ENCODE results near the gene BCL2L1.

DNA sequence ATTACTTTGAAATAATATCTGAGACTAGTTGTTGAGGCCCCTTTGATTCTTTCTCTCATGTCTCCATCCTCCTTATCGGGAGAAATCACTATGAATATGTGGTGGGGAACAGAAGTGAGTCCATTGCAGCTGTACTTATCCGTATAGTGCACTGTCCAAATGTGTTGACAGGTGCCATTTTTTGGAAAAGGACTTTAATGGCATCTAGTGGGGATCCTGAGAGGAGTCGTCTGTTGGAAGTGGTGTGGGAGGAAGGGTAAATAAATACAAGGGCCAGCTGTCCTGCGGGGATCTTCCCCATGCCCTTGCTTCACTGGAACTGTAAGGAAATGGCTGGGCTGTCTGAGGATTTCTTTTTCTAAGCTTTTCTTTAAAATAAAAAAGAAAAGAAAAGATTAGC is 35.9 kb upstream of the BCL2L1 start:
- TF ChIP-seq, protein P1, sequence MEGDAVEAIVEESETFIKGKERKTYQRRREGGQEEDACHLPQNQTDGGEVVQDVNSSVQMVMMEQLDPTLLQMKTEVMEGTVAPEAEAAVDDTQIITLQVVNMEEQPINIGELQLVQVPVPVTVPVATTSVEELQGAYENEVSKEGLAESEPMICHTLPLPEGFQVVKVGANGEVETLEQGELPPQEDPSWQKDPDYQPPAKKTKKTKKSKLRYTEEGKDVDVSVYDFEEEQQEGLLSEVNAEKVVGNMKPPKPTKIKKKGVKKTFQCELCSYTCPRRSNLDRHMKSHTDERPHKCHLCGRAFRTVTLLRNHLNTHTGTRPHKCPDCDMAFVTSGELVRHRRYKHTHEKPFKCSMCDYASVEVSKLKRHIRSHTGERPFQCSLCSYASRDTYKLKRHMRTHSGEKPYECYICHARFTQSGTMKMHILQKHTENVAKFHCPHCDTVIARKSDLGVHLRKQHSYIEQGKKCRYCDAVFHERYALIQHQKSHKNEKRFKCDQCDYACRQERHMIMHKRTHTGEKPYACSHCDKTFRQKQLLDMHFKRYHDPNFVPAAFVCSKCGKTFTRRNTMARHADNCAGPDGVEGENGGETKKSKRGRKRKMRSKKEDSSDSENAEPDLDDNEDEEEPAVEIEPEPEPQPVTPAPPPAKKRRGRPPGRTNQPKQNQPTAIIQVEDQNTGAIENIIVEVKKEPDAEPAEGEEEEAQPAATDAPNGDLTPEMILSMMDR (IDR thresholded peaks at IDR 0.05) = no peak
- no peak for TF ChIP-seq POLR2A (IDR thresholded peaks at IDR 0.05)

Measured in vagina (tissue), 2 donors.